HG02571 (cell line): ENCODE results near the gene PDE3B.
"Not testable (repeated sequence)": the region's sequence is repeated elsewhere in the genome, so short reads cannot be mapped to it uniquely, and the experiment has no call there.

ENCODE experiments used
- ATAC-seq: cut with Tn5 transposase; IDR thresholded peaks from one replicate; pipeline ENCODE4 v1.9.1; 2021; ENCODE audit warnings: mild to moderate bottlenecking, moderate library complexity; ENCODE audit not compliant: unreplicated experiment

The PDE3B gene

DNA sequence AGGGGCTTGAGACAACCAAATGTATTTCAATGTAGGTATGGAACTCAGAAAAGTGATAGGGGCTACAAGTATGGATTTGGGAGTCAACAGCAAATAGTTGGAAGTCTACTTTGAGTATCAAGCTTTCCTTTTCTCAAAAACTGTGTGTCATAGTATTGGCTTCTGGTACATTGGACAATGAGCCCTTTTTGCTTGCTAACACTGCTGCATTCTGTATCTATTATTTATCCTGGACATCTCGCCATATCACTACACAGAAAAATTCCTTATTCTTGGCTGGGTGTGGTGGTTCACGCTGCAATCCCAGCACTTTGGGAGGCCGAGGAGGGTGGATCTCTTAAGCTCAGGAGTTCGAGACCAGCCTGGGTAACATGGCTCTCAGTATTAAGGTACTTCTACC lies 230.0 kb downstream of the PDE3B start:
- no peak for ATAC-seq

- ATAC-seq, result no peak
Measured at GRCh38 chr11:14875163-14875562, 231.6 kb downstream of the PDE3B start.

DNA sequence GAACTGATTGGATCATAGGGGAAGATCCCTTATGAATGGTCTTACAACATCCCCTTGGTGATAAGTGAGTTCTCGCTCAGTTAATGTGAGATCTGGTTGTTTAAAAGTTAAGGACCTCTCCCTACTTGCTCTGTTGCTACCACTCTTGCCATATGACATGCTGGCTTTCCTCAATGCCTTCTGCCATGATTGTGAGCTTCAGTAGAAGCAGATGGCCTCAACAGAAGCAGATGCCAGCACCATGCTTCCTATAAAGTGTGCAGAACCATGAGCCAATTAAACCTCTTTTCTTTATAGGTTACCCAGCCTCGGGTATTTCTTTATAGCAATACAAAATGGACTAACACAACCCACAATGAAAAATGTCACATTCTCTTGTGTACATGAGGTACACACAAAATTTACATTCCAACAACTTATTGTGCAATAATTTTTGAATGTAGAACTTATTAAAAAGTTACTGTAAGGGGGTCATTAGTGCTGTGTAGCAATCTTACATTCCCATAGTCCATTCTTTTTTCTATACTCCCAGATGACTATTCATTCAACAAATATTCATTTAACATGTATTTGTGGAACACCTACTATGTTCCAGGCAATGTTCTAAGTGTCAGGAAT lies 238.1 kb downstream of the PDE3B start:
- no peak for ATAC-seq

GRCh38 chr11:14882196-14882595 lies 238.6 kb downstream of the PDE3B start:
- ATAC-seq, result no peak

- not testable (repeated sequence) for ATAC-seq
Measured at GRCh38 chr11:14883683-14884082, 240.1 kb downstream of the PDE3B start.

GRCh38 chr11:14884667-14885273 lies 241.2 kb downstream of the PDE3B start:
- ATAC-seq, result no peak

GRCh38 chr11:14886513-14886912 lies 242.9 kb downstream of the PDE3B start:
- ATAC-seq, result no peak

DNA sequence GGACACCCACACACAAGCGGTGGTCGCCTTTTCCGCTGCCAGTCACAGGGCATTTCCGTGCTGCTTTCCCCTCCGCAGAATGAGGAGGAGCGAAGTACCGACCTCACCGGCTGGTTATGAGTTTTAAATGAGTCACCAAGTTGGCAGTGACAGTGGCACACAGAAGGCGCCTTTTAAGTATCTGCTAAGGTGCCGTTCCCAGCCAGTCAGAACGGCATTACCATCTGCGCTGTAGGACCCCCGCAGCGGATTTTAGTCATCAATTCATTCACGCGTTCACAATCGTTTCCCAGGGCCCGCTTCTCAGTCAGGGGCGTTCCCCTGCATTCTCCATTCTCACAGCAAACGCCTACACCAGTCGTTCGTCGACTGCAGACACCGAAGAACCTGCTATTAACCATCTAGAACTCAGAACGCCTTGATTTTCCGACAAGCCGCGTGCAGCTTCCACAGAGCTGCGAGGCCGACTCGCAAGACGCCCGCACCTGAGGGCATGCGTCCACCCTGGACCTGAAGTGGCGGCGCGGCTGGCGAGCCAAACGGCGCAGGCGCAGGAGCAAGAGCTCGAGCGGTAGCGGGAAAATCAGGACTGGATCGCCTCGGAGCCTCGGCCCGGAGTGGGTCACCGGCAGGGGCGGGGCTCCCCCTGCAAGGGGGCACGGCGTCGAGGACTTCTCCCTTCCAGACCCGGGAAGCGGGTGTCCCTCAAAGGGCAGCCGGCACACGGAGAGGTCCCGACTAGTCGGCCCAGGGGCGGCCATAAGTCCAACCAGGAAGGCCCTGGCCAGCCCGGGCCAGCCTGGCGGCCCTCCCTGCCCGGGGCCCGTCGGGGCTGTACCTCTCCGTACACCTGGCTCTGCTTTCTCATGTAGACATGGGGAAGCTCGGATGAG lies 247.8 kb downstream of the PDE3B start:
- ATAC-seq, result peak; percentile 40

GRCh38 chr11:14892036-14892556 lies 248.5 kb downstream of the PDE3B start, which contains the start of gene CYP2R1:
TSS of gene CYP2R1 (minus strand) at chr11:14892231. CDS start at chr11:14892205, 26 bp downstream.
- peak; percentile 95 for ATAC-seq

- ATAC-seq, result no peak
Measured at GRCh38 chr11:14892577-14892976, 249.0 kb downstream of the PDE3B start.

- no peak for ATAC-seq
Measured at GRCh38 chr11:14894657-14895598, 251.3 kb downstream of the PDE3B start.

GRCh38 chr11:14898355-14898754 lies 254.8 kb downstream of the PDE3B start:
- ATAC-seq, result no peak

DNA sequence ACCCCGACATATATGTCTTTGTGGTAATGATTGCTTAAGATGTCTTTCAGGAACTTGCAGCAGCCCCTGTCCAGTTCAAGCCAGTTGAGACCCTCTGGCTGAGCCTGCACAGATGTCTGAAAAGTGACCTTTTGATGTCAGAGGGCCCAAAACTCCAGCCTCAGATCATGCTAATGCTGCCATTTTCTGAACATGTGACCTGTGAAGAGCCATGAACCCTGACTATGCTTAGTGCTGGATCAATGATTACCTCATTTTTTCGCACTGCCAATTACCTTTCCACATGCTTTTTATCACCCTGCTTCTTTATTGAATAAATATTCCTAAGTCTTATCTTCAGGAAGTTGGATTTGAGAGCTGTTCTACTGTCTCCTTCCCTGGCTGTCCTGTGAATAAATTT lies 255.3 kb downstream of the PDE3B start:
- no peak for ATAC-seq

DNA sequence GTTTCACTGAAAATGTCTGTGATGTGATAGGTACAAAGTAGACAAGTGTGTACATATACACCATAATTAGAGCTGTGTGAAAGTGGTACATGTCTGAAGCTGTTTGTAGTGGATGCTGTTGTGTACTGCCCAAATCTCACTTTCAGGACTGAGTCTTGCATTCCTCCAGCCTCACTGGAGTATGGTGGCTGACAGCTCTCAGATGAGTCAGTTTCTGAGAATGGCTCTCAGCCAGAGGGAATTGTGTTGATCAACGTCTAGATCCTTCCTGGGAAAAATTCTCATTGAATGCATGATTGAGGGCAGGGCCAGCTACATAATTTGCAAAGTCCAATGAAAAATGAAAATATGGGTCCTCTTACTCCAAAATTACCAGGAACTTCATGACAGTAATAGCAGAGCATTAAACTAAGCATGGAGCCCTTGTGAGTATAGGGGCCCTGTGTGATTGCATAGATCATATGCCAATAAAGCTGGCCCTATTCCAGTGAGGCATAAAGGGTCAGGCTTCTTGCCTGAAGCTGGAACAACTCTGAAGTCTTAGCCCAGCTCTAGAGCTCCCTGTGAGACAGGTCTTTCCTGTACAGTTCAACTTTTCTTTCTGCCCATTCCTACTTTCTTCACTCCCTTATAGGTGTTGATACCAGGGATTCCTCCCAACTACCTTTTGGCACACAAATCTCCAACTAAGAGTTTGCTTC lies 259.2 kb downstream of the PDE3B start:
- no peak for ATAC-seq

GRCh38 chr11:14904745-14905103 lies 261.1 kb downstream of the PDE3B start:
- peak; percentile 44 for ATAC-seq

DNA sequence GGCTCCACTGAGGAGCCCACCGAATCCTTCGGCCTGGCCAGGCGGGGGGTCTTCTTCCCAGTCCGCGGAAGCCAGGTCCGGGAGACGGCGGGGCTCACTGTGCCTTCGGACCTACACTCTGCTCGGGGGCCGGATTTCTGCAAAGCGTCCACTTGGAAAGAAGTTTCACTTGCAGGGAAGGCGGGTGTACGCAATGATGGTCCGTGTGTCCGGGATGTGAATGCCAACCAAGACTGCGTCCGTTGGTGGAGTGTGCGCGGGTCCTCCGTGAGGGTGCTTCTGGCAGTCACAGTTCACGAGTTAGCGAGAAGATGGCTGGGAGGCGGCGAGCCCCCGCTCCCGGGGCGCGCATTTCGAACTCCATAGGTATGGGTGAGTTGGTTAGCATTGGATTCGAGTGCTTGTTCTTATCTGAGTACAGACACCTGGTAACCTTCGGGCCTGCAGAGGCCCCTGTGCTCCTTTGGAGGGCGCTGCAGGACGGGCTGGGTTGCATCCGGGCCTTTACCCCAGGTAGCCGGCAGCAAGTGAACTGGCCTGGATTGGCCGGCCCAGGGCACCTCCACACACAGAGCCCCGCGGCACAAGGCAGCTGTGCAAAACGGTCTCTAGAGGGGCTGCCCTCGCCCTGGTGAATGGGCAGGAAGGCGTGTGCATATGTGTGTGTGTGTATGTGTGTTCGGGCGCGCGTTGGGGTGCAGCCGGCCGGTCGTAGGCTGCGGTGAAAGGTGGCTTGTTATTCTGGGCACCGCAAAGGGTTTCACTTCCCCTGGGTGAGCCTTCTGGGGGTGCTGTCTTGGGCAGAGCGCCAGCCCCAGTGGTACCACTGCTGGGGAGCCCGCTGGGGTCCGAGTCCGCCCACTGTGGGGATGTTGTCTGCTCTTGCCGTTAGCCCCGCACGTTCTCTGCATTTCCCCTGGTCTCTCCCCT lies 261.8 kb downstream of the PDE3B start:
- ATAC-seq, result peak; percentile 58

- ATAC-seq, result no peak
Measured at GRCh38 chr11:14906578-14906977, 263.0 kb downstream of the PDE3B start.

- no peak for ATAC-seq
Measured at GRCh38 chr11:14906993-14907392, 263.4 kb downstream of the PDE3B start.
